Measurements from ENCODE around the gene SKI.

The SKI gene

DNA sequence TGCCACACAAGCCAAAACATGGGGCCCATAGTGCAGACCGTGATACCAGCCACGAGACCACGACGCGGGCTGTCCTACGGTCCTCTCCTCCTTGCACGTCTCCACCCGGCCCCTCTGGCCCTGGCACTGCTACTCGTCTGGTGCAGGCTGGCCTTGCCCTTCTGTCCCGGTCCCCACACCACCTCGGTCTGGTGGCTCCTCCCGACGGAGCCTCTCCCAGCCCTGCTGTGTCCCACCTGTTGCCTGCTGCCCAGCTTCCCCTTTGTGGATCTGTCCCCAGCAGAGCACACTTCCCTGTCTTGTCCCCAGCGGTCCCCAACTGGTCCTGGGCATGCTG is 112.8 kb downstream of the SKI start:
- DNase-seq (ENCODE audit: low spot score) = no peak

DNA sequence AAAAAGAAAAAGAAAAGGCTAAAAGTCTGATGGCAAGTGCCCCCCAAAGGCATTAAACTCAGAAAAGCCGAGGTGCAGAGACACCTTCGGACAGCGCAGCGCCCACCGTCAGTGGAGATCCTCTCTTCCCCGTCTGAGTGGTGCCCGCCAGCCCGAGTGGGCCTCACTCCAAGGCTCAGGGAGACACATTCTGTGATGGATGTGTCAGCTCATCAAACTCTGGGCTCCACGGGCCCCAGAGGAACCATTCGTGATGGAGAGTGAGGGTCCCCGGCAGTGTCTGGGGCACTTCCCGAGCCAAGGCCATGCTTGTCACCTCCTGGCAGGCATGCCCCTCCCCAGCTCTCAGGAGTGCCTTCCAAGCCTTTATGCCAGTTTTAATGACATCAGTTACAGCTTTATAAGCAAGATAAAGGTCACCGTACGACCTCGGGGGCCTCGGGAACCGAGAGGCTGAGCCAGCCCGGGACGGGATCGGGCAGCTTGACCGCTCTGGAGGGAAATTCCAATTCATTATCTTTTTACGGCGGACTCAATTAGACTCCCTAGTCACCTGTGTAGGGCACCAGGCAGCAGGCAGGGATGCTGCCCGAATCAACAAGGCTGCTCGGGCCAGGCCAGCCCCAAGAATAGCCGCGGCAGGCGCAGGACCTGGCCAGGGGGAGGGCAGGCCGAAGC is 113.7 kb downstream of the SKI start:
- Histone ChIP-seq H3K27ac (no peak overlapping the region), H3K4me3 (no peak overlapping the region)
- TF ChIP-seq, protein P1, sequence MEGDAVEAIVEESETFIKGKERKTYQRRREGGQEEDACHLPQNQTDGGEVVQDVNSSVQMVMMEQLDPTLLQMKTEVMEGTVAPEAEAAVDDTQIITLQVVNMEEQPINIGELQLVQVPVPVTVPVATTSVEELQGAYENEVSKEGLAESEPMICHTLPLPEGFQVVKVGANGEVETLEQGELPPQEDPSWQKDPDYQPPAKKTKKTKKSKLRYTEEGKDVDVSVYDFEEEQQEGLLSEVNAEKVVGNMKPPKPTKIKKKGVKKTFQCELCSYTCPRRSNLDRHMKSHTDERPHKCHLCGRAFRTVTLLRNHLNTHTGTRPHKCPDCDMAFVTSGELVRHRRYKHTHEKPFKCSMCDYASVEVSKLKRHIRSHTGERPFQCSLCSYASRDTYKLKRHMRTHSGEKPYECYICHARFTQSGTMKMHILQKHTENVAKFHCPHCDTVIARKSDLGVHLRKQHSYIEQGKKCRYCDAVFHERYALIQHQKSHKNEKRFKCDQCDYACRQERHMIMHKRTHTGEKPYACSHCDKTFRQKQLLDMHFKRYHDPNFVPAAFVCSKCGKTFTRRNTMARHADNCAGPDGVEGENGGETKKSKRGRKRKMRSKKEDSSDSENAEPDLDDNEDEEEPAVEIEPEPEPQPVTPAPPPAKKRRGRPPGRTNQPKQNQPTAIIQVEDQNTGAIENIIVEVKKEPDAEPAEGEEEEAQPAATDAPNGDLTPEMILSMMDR (IDR thresholded peaks at IDR 0.05) = no peak
- no peak for DNase-seq (ENCODE audit: low spot score)

More for the DNA sequence above, 112.8 kb downstream of the SKI start:
- Histone ChIP-seq H3K4me3 (no peak overlapping the region), H3K27ac (no peak overlapping the region)
- TF ChIP-seq, protein P1 (IDR thresholded peaks at IDR 0.05) = no peak

DNA sequence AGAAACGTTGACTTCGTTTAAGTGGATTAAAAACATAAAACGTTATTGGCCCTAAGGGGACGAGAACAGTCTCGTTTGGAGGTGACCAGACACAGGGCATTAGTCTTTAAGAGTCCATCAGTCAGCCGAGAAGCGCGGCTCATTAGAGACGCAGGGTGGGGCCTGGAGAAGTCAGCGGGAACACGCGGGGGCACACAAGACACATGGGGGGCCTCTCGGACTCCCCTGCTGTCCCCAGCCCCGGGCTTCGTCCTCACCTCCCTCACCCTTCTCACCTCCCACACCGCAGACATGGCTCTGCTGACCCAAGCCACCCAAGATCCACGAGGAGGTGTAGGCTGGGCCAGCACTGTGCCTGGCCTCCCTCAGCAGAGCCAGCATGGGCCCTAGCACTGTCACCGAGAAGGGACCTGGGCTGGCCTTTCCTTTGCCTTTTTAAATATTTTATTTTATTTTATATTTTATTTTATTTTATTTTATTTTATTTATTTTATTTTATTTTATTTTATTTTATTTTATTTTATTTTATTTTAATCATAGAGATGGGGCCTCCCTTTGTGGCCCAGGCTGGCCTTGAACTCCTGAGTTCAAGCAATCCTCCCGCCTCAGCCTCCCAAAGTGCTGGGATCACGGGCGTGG is 114.4 kb downstream of the SKI start:
- TF ChIP-seq, protein P1 (IDR thresholded peaks at IDR 0.05) = no peak
- DNase-seq (ENCODE audit: low spot score) = no peak

DNA sequence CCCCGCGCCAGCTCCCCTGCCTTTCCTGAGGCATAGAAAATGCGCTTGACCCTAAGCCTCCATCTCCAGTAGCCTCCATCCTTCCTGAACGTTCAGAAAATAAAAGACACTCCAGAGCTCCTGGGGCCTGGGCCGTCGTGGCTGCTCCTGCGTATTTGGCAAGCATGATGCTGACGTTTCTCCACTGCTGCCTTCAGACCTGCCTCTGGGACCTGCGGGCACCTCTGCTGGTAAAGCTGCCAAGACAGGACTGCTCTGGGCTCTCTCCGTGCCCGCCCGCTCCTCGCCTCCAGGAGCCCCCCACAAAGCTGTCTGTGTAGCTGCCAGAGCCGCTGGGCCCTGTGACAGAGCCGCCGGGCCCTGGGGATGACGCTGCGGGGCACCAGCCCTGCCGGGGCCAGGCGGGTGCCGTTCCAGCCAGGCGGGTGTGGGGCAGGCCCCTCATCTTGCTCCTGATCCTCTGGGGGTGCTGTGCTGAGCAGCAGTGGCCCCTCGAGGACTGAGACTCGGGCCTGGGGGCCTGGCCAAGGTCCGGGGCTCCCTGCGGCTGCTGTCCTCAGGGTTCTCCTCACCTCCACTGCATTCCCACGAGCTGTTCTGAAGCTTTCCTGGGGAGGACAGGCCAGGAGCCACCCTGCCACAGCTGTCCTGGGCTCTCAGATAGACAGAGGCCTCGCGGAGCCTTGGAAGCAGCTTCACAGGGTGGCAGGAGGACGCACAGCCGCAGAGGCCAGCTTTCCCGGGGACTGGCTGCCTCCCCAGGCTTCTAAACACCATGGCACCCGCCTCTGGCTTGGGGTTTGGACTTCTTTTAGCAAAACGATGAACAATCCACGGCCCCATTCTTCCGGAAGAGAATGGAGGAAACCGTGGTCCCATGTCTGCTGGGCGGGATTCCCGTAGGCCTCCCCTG is 115.2 kb downstream of the SKI start:
- no peak for DNase-seq (ENCODE audit: low spot score)

More for the DNA sequence above, 114.4 kb downstream of the SKI start:
- Histone ChIP-seq H3K4me3 (no peak overlapping the region), H3K27ac (no peak overlapping the region)

DNA sequence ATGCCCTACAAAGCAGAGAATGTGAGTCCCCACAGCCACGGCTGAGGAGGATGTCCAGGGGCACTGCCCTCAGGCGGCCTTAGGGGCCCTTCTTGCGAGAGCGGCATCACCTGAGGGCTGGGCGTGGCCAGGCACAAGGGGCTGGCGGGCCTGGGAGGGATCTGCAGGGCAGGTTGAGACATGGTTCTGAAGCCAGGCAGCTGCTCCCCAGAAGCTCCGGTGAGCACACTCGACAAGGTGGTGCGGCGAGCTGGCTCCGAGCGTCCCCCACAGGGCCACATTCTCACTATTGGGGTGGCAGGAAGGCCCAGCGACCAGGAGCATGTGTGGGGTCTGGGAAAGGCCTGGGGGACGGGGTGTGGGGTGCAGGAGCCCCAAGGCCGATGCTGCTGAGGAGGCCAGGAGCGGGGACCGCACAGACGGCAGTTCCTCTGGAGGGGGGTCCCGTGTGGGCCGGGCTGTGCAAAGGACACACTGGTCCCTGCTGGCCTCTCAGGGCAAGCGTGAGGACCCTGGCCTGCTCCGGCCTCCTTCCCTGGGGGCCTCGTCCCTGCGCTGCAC is 116.1 kb downstream of the SKI start:
- Histone ChIP-seq H3K4me3 (no peak overlapping the region), H3K27ac (no peak overlapping the region)
- TF ChIP-seq, protein P1 (IDR thresholded peaks at IDR 0.05) = no peak
- no peak for DNase-seq (ENCODE audit: low spot score)

More for the DNA sequence above, 115.2 kb downstream of the SKI start:
- Histone ChIP-seq H3K4me3 (no peak overlapping the region), H3K27ac (no peak overlapping the region)
- TF ChIP-seq, protein P1 (IDR thresholded peaks at IDR 0.05) = no peak

DNA sequence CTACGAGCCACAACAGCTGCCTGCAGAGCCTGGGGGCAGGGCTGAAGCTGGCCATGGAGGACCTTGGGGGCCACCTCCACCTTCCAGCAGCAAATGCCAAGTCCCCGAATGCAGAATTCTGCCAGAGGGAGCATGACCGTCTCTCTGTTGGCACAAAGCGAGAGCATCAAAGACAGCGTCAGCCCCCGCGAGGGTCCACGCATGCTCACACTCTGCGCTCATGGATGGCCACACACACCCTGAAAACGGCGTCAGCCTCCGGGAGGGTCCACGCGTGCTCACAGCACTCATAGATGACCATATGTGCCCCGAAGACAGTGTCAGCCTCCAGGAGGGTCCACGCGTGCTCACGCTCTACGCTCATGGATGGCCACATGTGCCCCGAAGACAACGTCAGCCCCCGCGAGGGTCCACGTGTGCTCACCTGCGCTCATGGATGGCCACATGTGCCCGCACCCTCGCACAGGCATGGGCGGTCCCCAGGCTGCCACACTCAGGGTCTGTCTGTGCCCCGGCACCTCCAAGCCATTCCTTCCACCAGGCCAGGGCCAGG is 116.7 kb downstream of the SKI start:
- H3K4me3 ChIP-seq = no peak overlapping the region
- H3K27ac ChIP-seq = no peak overlapping the region
- DNase-seq (ENCODE audit: low spot score) = no peak
- TF ChIP-seq, protein P1 (IDR thresholded peaks at IDR 0.05) = no peak
